DOHH2 (cell line): ENCODE measurements around the gene SPINK6.

Experiments used
- H3F3A ChIP-seq: fragments of 200-600 bp; sonication (generic), shearing (Covaris generic); 2 replicates; pipeline ENCODE4 v1.6.0; 2016; ENCODE audit warnings: antibody characterized with exemption, mild to moderate bottlenecking; ENCODE audit not compliant: control insufficient read depth, insufficient read depth
- H3K27ac ChIP-seq: fragments of 200-600 bp; sonication (generic); 2 replicates; pipeline ENCODE4 v1.5.1; 2014; ENCODE audit warnings: low read depth, mild to moderate bottlenecking, low read length, moderate library complexity
- H3K27me3 ChIP-seq: fragments of 200-600 bp; sonication (generic); 2 replicates; pipeline ENCODE4 v1.6.1; 2014; ENCODE audit warnings: mild to moderate bottlenecking, low read length, mixed read lengths; ENCODE audit not compliant: control insufficient read depth
- H3K36me3 ChIP-seq: fragments of 200-600 bp; sonication (generic); 2 replicates; pipeline ENCODE4 v1.6.1; 2014; ENCODE audit warnings: mild to moderate bottlenecking, low read length, moderate library complexity, mixed read lengths; ENCODE audit not compliant: control insufficient read depth
- H3K4me1 ChIP-seq: fragments of 200-600 bp; sonication (generic); 2 replicates; pipeline ENCODE4 v1.6.1; 2014; ENCODE audit warnings: mild to moderate bottlenecking, low read length, mixed read lengths; ENCODE audit not compliant: control insufficient read depth
- H3K4me2 ChIP-seq: fragments of 200-600 bp; sonication (generic); 2 replicates; pipeline ENCODE4 v1.6.0; 2014; ENCODE audit warnings: mild to moderate bottlenecking, low read length, moderate library complexity
- H3K4me3 ChIP-seq: fragments of 200-600 bp; sonication (generic); 2 replicates; pipeline ENCODE4 v1.5.1; 2014; ENCODE audit warnings: mild to moderate bottlenecking, low read length, mixed read lengths
- H3K79me2 ChIP-seq: fragments of 200-600 bp; sonication (generic); 2 replicates; pipeline ENCODE4 v1.6.1; 2014; ENCODE audit warnings: mild to moderate bottlenecking, low read length, mixed read lengths; ENCODE audit not compliant: control insufficient read depth
- H3K9me2 ChIP-seq: fragments of 200-600 bp; sonication (generic); replicated peaks from 2 replicates; pipeline ENCODE4 v1.6.1; 2014; ENCODE audit warnings: mild to moderate bottlenecking, low read length, mixed read lengths; ENCODE audit not compliant: control insufficient read depth
- H3K9me3 ChIP-seq: fragments of 200-600 bp; sonication (generic); 2 replicates; pipeline ENCODE4 v1.6.1; 2014; ENCODE audit warnings: antibody characterized with exemption, low read length, mixed read lengths; ENCODE audit not compliant: control insufficient read depth, insufficient read depth
- H4K20me1 ChIP-seq: fragments of 200-600 bp; sonication (generic); 2 replicates; pipeline ENCODE4 v1.6.0; 2014; ENCODE audit warnings: low read depth, mild to moderate bottlenecking, antibody characterized with exemption, low read length, moderate library complexity; ENCODE audit not compliant: control insufficient read depth, insufficient read depth
- EZH2phosphoT487 ChIP-seq: fragments of 200-600 bp; sonication (generic); IDR thresholded peaks from 2 replicates; pipeline ENCODE4 v1.6.1; 2017; ENCODE audit warnings: borderline replicate concordance, mild to moderate bottlenecking, antibody characterized with exemption, low read length, moderate library complexity, mixed read lengths
- TF ChIP-seq, protein P1 (sequence below): fragments of 200-600 bp; sonication (generic); IDR thresholded peaks from one replicate; pipeline ENCODE4 v1.5.1; 2014; ENCODE audit warnings: antibody characterized with exemption, mild to moderate bottlenecking, low read depth, low read length; ENCODE audit not compliant: poor library complexity, severe bottlenecking

The SPINK6 gene

DNA sequence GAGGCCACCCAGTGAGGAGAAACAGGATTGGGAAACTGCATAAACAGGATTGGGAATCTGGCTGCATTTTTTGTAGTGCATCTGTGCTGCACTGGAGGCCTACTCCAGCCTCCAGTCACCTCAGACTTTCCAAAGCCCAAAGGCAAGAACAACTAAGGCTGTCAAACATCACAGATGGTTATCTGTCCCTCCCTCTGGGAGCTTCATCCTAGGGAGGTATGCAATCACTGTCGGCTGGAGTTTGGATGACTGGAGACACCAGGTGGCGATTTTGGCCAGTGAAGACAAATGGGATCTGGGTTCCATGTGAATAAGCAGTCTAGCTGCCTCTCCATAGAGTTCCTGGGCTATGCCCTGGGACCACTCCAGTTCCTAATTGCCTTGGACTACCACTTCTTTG is 56.4 kb downstream of the SPINK6 start:
- no peaks in the 10 kb centered on the region for H3K79me2 ChIP-seq
- no peaks in the 10 kb centered on the region for H3K27me3 ChIP-seq
- TF ChIP-seq EZH2phosphoT487 = no peak

DNA sequence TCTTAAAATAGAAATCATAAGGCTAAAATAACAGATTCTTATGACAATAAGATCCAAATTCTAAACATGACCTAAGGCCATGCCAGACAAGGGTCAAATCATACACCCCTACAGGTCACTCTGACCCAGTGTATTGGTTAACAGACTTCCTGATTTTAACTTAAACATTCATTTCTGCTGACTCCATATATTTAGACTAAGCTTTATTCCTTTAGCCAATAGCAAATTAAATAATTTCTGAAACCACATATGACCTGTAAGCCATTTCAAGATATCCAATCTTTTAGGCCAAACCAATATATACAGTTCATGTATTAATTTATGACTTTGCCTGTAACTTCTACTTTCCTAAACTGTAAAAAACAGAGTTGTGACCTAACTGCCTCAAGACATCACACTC is 58.4 kb downstream of the SPINK6 start:
- no peak overlapping the region for H3K4me3 ChIP-seq
- no peaks in the 10 kb centered on the region for H3K9me2 ChIP-seq
- no peaks in the 10 kb centered on the region for H4K20me1 ChIP-seq
- H3K79me2 ChIP-seq = no peaks in the 10 kb centered on the region
- no peaks in the 10 kb centered on the region for H3K9me3 ChIP-seq
- no peaks in the 10 kb centered on the region for H3K4me1 ChIP-seq
- no peak overlapping the region for H3K27ac ChIP-seq
- no peak overlapping the region for H3K4me2 ChIP-seq
- no peaks in the 10 kb centered on the region for H3K36me3 ChIP-seq
- no peaks in the 10 kb centered on the region for H3K27me3 ChIP-seq
- H3F3A ChIP-seq = no peaks in the 10 kb centered on the region
- TF ChIP-seq, protein P1, sequence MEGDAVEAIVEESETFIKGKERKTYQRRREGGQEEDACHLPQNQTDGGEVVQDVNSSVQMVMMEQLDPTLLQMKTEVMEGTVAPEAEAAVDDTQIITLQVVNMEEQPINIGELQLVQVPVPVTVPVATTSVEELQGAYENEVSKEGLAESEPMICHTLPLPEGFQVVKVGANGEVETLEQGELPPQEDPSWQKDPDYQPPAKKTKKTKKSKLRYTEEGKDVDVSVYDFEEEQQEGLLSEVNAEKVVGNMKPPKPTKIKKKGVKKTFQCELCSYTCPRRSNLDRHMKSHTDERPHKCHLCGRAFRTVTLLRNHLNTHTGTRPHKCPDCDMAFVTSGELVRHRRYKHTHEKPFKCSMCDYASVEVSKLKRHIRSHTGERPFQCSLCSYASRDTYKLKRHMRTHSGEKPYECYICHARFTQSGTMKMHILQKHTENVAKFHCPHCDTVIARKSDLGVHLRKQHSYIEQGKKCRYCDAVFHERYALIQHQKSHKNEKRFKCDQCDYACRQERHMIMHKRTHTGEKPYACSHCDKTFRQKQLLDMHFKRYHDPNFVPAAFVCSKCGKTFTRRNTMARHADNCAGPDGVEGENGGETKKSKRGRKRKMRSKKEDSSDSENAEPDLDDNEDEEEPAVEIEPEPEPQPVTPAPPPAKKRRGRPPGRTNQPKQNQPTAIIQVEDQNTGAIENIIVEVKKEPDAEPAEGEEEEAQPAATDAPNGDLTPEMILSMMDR = no peak
- no peak for TF ChIP-seq EZH2phosphoT487

More for the DNA sequence above, 56.4 kb downstream of the SPINK6 start:
- Histone ChIP-seq H3K4me1 (no peaks in the 10 kb centered on the region), H3F3A (no peaks in the 10 kb centered on the region), H3K4me3 (no peak overlapping the region), H4K20me1 (no peaks in the 10 kb centered on the region), H3K4me2 (no peak overlapping the region), H3K9me3 (no peaks in the 10 kb centered on the region), H3K36me3 (no peaks in the 10 kb centered on the region), H3K9me2 (no peaks in the 10 kb centered on the region), H3K27ac (no peak overlapping the region)
